Nephron (organoid): Measurements from ENCODE around the gene C5orf24.

ENCODE experiments used
- H3K27ac Mint-ChIP-seq, 3 experiments: 2 replicates each; pipeline ENCODE4 v1.8.0; 2020; ENCODE audit warnings: mixed read lengths in 3 of 3, mild to moderate bottlenecking in 2 of 3, moderate library complexity in 1 of 3
- H3K27me3 Mint-ChIP-seq: 2 replicates; pipeline ENCODE4 v1.8.0; 2021; ENCODE audit warnings: low read depth, mild to moderate bottlenecking, moderate library complexity, mixed read lengths
- H3K36me3 Mint-ChIP-seq: 2 replicates; pipeline ENCODE4 v1.8.0; 2020; ENCODE audit warnings: low read depth, mixed read lengths
- H3K4me1 Mint-ChIP-seq: 2 replicates; pipeline ENCODE4 v1.8.0; 2020; ENCODE audit warnings: mixed read lengths
- H3K4me3 Mint-ChIP-seq, 3 experiments: 2 replicates each; pipeline ENCODE4 v1.8.0; 2020; ENCODE audit warnings: mild to moderate bottlenecking in 3 of 3, mixed read lengths in 3 of 3, moderate library complexity in 2 of 3
- H3K9me3 Mint-ChIP-seq: 2 replicates; pipeline ENCODE4 v1.8.0; 2020; ENCODE audit warnings: mixed read lengths
- TF ChIP-seq, protein P1 (sequence below), 3 experiments: fragments of 200-600 bp; sonication (generic); IDR thresholded peaks; one replicate each; pipeline ENCODE4 v1.5.0; 2021; ENCODE audit warnings: antibody characterized with exemption in 3 of 3; ENCODE audit not compliant: unreplicated experiment in 3 of 3

Gene C5orf24

DNA sequence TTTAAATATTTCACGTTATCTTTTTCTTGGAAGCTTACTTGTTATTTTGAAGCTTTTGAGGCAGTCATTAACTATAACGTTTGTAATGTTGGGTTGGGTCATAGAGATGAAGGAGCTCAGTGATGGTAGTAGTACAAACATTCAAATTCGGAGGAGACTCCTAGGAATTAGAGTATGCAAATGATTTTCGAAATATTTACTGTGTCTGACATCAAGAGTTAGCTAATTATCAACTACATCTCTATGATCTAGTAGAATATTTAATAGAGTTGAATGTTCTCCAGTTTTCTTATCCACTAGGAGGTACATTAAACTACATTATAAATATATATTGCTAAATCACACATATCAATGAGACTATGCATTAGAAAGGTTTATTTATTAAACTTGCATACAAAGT lies 28.8 kb upstream of the C5orf24 start:
- no peaks in the 10 kb centered on the region for H3K27me3 Mint-ChIP-seq
- TF ChIP-seq, protein P1, sequence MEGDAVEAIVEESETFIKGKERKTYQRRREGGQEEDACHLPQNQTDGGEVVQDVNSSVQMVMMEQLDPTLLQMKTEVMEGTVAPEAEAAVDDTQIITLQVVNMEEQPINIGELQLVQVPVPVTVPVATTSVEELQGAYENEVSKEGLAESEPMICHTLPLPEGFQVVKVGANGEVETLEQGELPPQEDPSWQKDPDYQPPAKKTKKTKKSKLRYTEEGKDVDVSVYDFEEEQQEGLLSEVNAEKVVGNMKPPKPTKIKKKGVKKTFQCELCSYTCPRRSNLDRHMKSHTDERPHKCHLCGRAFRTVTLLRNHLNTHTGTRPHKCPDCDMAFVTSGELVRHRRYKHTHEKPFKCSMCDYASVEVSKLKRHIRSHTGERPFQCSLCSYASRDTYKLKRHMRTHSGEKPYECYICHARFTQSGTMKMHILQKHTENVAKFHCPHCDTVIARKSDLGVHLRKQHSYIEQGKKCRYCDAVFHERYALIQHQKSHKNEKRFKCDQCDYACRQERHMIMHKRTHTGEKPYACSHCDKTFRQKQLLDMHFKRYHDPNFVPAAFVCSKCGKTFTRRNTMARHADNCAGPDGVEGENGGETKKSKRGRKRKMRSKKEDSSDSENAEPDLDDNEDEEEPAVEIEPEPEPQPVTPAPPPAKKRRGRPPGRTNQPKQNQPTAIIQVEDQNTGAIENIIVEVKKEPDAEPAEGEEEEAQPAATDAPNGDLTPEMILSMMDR (IDR thresholded peaks at IDR 0.05; ENCODE audit: unreplicated experiment in 3 of 3): no peak
- H3K27ac Mint-ChIP-seq: no peak overlapping the region
- H3K4me3 Mint-ChIP-seq: no peak overlapping the region
- H3K36me3 Mint-ChIP-seq: peaks cover 62% of the 10 kb centered on the region
- H3K4me1 Mint-ChIP-seq: no peaks in the 10 kb centered on the region
- H3K9me3 Mint-ChIP-seq: no peaks in the 10 kb centered on the region

DNA sequence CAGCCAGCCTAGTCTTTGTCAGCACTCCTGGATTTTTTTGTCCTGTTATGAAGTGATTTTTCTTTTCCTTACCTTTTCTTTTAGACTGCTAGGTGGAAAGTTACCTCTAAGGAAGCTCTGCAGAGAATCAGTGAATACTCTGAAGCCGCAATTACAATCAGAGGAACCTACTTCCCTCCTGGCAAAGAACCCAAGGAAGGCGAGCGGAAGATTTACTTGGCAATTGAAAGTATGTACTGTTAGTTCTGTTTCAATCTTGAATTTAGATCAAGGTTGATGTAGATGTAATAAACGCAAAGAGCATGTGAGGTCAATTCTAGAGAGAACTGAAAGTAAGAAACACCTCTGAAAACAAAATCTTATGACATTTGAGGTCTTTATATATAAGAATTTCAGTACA lies 27.0 kb upstream of the C5orf24 start:
- no peaks in the 10 kb centered on the region for H3K9me3 Mint-ChIP-seq
- no peaks in the 10 kb centered on the region for H3K4me1 Mint-ChIP-seq
- H3K4me3 Mint-ChIP-seq: no peak overlapping the region
- TF ChIP-seq, protein P1 (IDR thresholded peaks at IDR 0.05; ENCODE audit: unreplicated experiment in 3 of 3): no peak
- peaks cover 63% of the 10 kb centered on the region for H3K36me3 Mint-ChIP-seq
- H3K27me3 Mint-ChIP-seq: no peaks in the 10 kb centered on the region
- H3K27ac Mint-ChIP-seq: no peak overlapping the region

DNA sequence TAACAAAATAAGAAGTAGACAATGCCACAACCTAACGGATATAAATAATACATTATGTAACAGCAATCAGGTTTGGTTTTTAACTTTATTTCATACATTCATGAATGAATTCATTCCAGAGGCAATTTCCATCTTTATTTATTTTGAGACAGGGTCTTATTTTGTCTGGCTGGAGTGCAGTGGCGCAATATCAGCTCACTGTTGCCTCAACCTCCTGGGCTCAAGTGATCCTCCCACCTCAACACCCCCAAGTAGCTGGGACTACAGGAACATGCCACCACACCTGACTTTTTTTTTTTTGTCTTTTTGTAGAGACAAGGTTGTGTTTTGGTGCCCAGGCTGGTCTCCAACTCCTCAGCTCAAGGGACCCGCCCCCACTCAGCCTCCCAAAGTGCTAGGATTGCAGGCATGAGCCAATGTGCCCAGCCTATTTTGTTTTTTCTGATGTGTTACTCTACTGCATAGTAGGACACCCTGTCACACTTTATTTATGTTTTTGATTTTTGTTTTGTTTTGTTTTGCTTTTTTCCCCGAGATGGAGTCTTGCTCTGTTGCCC lies 26.3 kb upstream of the C5orf24 start:
- Mint-ChIP-seq H3K27ac (no peak overlapping the region), H3K4me3 (no peak overlapping the region), H3K4me1 (no peaks in the 10 kb centered on the region), H3K36me3 (peaks cover 58% of the 10 kb centered on the region), H3K9me3 (no peaks in the 10 kb centered on the region), H3K27me3 (no peaks in the 10 kb centered on the region)
- TF ChIP-seq, protein P1 (IDR thresholded peaks at IDR 0.05; ENCODE audit: unreplicated experiment in 3 of 3): no peak

DNA sequence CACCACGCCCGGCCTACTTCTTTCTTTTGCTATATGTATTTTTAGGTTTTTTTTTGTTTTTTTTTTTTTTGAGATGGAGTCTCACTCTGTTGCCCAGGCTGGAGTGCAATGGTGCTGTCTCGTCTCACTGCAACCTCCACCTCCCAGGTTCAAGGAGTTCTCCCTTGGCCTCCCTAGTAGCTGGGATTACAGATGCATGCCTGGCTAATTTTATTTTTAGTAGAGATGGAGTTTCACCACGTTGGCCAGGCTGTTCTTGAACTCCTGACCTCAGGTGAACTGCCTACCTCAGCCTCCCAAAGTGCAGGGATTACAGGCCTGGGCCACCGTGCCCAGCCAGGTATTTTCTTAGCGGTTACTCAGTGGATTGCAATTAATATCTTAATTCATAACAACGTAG lies 23.9 kb upstream of the C5orf24 start:
- TF ChIP-seq, protein P1 (IDR thresholded peaks at IDR 0.05; ENCODE audit: unreplicated experiment in 3 of 3): no peak
- no peak overlapping the region for H3K4me3 Mint-ChIP-seq
- H3K27me3 Mint-ChIP-seq: no peaks in the 10 kb centered on the region
- H3K9me3 Mint-ChIP-seq: no peaks in the 10 kb centered on the region
- H3K27ac Mint-ChIP-seq: no peak overlapping the region
- peaks cover 56% of the 10 kb centered on the region for H3K36me3 Mint-ChIP-seq
- no peaks in the 10 kb centered on the region for H3K4me1 Mint-ChIP-seq

DNA sequence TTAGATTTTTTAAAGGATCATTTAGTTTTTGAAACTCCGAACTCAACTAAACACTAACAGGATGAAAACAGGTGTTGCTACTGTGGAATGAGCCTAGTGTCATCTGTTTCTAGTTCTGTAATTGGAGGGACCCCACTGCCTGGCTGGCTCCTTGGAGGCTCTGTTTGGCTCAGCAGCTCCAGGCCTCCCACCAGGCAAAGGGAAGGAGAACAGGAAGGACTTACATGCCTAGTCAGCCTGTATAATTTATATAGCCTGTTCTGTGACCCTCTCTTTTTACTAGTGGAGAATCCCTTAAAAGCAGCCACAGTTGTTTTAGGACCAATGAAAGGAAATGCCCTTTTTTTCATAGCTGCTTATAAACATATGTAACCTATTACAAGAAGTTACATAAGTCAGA lies 21.1 kb upstream of the C5orf24 start:
- no peak overlapping the region for H3K4me3 Mint-ChIP-seq
- no peaks in the 10 kb centered on the region for H3K4me1 Mint-ChIP-seq
- no peak overlapping the region for H3K27ac Mint-ChIP-seq
- peaks cover 52% of the 10 kb centered on the region for H3K36me3 Mint-ChIP-seq
- TF ChIP-seq, protein P1 (IDR thresholded peaks at IDR 0.05; ENCODE audit: unreplicated experiment in 3 of 3): no peak
- H3K27me3 Mint-ChIP-seq: no peaks in the 10 kb centered on the region
- H3K9me3 Mint-ChIP-seq: no peaks in the 10 kb centered on the region

DNA sequence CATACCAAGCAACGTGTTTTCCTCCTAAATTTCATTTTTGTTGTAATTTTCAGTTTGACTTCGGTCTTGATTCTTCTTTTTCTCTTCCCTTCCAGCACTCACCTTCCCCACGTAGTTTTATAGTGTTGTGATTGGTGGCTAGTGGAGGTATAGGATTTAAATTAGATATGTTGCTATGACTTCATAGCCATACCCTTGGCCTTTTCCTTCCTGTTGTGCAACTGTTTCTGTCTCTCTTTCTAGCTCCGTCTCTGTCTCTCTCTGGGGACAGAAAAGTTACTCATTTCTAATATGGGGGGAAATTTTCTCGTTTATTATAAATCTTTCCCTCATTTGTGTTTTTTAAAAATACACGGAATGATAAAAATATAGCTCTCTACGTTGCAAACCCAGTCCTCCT lies 20.6 kb upstream of the C5orf24 start:
- Mint-ChIP-seq H3K36me3 (peaks cover 50% of the 10 kb centered on the region), H3K27me3 (no peaks in the 10 kb centered on the region), H3K4me3 (no peak overlapping the region), H3K4me1 (no peaks in the 10 kb centered on the region), H3K9me3 (no peaks in the 10 kb centered on the region), H3K27ac (no peak overlapping the region)
- TF ChIP-seq, protein P1 (IDR thresholded peaks at IDR 0.05; ENCODE audit: unreplicated experiment in 3 of 3): no peak
